GM21717 (cell line): ENCODE measurements around the gene IL12A.

ENCODE experiments used
- ATAC-seq: cut with Tn5 transposase; IDR thresholded peaks from one replicate; pipeline ENCODE4 v1.9.1; 2021; ENCODE audit warnings: mild to moderate bottlenecking, moderate library complexity; ENCODE audit not compliant: unreplicated experiment

The IL12A gene

GRCh38 chr3:159989973-159990846 is 1.6 kb downstream of the IL12A start:
- no peak for ATAC-seq

GRCh38 chr3:159991591-159991990 is 3.0 kb downstream of the IL12A start:
- no peak for ATAC-seq

DNA sequence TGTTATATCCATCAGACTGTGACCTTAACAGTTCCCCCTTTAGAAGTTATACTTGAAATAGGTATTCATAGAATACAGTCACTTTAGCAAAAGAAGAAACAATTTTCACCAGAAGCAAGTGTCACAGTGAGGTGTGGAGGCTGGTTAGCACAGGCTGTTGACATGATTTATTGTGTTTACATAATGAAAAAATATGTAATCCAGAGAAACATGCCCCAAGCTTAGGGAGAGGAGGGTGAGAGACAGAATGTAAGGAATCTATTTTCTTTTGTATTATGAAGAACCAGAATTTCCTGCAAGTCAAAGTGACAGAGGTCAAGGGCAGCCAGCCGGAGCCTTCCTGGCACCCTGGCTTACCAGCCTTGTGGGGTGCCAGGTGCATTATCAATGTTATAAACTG is 4.0 kb downstream of the IL12A start:
- no peak for ATAC-seq

DNA sequence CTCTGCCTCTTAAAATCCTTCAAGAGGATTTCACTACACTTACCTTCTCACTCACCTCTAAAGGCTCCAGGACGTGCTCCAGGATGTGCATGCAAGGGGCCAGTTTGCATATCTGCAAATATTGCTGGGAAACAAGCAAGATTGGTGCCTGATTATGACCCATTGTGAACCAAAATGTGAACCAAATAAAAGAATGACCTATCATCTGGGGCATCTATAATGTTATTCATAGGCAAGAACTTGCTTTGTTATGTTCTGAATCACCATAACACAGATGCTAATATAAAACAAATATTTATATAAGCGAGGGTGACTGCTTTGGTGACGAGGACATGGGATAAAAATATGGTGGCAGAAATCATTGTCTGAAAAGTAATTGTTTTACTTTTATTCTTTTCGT is 5.5 kb downstream of the IL12A start:
- ATAC-seq: no peak

GRCh38 chr3:159995091-159995490 is 6.5 kb downstream of the IL12A start:
- ATAC-seq: no peak

DNA sequence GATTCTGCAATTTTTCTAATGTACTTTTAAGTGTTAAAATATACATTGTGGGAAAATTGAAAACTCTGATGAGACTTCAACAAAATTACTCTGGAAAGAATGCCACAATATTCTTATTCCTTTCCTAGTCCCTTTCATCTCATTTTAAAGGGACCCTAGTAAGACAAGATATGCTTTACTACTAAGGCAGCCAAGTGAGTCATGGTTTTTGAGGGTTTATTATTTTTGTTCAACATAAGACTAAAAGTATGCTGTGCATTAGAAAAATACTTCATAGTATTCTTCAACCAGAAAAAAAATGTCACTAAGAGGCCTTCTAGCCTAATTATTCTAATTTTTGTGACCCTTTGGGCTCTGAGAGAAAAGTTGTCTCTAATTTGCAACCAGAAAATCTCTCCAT is 7.4 kb downstream of the IL12A start:
- ATAC-seq: no peak

DNA sequence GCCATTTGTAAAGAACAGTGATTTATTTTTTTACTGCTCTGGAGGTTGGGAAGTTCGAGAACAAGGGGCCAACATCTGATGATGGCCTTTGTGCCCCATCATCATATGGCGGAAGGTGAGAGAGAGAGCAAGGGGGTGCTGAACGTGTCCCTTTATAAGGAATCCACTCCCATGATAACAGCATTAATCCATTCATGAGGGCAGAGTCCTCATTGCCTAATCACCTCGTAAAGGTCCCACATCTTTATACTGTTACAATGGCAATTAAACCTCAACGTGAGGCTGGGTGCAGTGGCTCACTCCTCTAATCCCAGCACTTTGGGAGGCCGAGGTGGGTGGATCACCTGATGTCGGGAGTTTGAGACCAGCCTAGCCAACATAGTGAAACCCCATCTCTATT is 8.3 kb downstream of the IL12A start:
- ATAC-seq: no peak

DNA sequence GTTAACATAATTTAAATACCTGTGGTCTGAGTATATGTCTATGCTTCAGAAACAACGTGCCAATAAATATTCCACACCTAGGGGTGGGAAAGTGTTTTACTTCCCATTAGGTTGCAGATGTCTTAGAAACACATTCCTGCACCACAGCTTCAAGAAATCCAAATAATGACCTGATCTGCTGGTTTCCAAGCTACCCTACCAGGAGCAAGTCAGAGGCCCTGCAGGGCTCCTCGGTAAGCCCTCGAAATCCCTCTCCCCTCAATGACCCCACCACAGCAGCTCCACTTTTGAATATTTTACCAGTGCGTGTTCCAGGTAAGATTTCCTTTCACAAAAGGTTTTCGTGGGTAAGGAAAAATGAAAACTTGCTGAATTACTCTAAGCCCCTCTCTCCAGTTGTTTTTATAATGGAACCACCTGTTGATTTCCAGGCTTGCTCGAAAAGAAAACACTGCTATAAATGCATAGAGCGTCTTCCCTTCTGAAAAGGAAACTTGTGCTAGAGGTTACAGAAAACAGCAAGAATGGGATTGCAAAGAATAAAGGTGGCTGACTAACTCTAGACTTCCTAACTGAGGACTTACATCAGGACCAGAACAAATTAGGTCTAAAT is 12.6 kb downstream of the IL12A start:
- ATAC-seq: no peak

GRCh38 chr3:160001850-160002623 is 13.4 kb downstream of the IL12A start:
- ATAC-seq: no peak

GRCh38 chr3:160003520-160004128 is 15.0 kb downstream of the IL12A start:
- ATAC-seq: peak; percentile 86

- no peak for ATAC-seq
Observed at GRCh38 chr3:160005004-160005403, 16.4 kb downstream of the IL12A start.

DNA sequence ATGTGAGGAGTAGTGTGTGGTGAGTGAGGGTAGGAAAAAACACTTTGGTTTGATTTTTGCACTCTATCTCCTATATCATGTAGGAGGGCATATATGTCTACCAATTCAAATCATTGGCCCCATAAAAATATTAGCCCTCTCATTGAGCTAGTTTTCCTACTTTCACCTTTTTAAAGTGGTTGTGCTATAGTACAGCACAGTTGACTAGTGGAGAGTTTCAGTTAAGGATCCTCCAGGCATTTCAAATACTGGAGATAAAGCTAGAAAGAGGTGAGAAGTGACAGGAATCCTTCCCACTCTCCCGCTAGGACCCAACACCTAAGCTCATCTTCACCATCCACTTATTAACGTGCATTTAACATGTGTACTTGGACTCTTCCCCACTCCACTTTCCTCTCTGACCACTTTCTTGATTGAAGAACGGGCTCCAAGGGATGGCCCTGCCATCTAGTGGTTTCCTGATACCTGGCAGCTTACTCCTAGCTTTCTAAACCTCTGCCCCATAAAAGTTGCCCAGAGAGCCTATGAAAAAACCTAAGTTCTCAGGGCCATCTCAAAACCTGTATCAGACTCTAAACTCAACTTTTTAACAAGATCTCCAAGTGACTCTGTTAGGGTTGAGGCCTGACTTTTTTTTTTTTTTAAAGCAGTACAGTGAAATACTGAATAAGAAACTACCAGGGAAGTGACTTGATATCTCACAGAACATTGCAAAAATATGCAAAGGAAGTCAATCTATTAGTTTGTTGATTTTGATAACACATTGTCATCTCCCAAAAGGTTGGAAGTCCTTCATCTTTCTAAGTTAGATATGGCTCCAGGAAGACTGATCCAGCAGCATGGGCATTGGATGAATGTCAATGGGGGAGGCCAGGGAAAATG is 17.9 kb downstream of the IL12A start:
- ATAC-seq: peak; percentile 38

GRCh38 chr3:160008961-160009360 is 20.3 kb downstream of the IL12A start:
- ATAC-seq: no peak

DNA sequence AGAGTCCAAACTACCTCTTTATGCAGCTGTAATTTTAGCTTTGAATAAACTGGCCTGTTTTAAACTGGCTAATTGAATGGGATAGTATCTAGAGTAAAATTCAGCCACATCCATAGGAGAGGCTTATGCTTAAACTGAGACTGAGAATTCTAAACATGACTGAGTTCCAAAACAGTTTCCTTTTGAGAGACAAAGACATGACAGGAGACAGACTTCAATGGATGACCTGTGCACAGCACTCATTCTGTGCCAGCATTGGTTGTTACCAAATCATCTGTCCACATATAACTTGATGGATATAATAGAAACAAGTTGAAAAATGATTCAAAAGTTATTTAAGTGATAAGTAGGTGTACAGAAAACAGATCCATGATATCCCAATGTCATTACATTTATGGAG is 20.9 kb downstream of the IL12A start:
- ATAC-seq: peak; percentile 29

DNA sequence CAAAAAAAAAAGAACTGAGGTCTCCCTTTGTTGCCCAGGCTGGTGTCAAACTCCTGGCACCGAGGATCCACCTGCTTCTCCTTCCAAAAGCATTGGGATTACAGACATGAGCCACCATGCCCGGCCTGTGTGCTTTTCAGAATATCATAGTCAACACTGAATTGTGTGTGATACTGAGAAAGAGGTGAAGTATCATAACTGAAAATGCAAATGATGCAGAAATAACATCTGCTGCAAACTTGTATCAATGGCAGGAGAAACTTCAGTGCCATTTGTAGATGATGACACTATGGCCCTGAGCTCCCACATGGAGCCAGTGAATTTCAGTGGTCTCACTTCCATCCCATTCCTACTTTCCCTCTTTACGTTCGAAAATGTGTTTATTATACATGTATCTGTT is 21.9 kb downstream of the IL12A start:
- ATAC-seq: peak; percentile 75

DNA sequence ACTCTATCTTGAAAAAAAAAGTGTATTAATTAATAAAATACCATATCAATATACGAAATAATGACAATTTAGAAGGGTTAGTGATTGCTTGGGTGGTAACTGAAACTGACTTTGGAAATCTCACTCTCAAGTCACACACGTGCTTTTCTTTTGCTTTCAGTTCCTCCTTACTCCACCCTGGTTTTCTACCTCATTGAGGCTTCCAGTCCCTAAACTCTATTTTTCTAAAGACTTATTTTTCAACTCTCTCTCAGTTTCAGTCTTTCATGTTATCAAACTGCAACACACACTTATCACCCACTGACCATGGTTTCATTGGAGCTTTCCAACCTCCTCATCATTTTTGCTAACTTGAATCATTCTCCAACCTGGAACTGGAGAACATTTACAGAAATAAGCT is 23.5 kb downstream of the IL12A start:
- ATAC-seq: peak; percentile 81

GRCh38 chr3:160016972-160017371 is 28.3 kb downstream of the IL12A start:
- ATAC-seq: no peak

DNA sequence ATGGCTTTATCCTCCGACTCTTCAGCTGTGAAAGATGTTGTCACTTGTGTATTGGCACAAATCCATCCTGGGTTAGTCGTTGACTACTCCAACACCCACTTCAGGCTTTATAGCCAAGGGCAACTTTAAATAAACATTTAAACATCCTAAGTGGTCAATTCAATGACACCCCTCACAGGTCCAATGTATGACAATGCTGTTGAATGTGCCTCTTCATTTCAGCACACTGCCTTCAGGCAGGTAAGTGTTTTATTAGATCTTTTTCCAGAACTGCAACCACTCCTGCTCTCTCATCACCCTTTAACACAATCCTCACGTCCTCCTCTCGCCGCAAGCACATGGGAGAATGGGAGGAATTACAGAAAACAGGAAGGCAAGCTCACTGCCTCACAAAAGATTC is 30.3 kb downstream of the IL12A start:
- ATAC-seq: no peak

DNA sequence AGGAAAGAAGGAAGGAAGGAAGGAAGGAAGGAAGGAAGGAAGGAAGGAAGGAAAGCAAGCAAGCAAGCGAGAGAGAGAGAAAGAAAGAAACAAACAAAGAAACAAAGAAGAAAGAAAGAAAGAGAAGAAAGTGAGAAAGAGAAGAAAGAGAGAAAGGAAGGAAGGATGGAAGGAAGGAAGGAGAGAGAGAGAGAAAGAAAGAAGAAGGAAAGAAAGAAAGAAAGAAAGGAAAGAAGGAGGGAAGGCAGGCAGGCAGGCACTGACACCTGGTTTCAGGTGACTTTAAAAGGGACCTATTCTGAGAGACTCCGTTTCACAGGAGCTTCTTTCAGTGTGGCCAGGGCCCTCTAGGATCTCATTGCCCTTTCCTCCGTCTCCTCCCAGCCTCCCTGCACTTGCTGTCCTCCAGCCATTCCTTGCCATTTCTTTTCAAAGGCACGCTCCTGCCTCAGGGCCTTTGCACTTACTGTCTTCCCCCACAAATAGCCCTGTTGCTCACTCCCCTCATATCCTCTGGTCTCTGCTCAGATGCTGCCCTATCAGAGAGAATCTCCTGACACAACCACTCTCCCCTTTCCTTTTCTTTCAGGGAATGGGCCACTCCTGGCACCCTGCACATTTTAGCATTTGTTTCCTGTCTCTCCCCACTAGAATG is 31.5 kb downstream of the IL12A start:
- ATAC-seq: no peak

- ATAC-seq: no peak
Observed at GRCh38 chr3:160022068-160022467, 33.4 kb downstream of the IL12A start.
